ENCODE measurements around the gene SSX2IP.
"Not testable (repeated sequence)": the region's sequence is repeated elsewhere in the genome, so short reads cannot be mapped to it uniquely, and the experiment has no call there.

Gene SSX2IP

DNA sequence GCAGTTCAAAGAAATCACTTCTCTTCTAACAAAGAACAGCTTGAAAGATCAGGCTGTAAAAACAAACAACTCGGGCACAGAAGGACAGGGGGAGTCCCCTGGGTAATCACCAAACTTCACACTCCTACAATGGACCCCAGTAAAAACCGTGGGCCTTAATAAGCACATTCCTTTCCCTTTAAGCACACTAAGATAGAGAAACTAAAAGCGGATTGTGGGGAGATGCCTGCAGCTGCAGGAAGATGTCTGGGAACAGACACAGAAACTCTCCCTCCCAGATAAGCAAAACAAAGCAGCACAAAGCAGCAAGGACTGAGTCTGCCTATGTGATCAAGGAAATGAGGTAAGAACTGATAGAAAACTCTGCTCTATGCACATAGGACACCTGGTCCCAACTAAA, 78.5 kb downstream of the SSX2IP start:
- H3K27me3 ChIP-seq (ENCODE audit: insufficient read depth, low read length), result no peaks in the 10 kb centered on the region
- H3K27ac ChIP-seq (ENCODE audit: low read length), result no peak overlapping the region
- H3K9me3 ChIP-seq (ENCODE audit: insufficient read depth, low read depth, low read length), result peaks cover 25% of the 10 kb centered on the region
- 0 out of 2 replicates have a peak, but pooled peaks cover 4% of the 10 kb centered on the region for H3K4me1 ChIP-seq (ENCODE audit: insufficient read depth, low read length)
- H3K4me3 ChIP-seq (ENCODE audit: low read length), result no peak overlapping the region
- no peaks in the 10 kb centered on the region for H3K36me3 ChIP-seq (ENCODE audit: insufficient read depth, low read depth, low read length)
- H3K9ac ChIP-seq (ENCODE audit: low read depth, low read length), result no peak overlapping the region

- H3K27ac ChIP-seq (ENCODE audit: low read length), result no peak overlapping the region
- 0 out of 2 replicates have a peak, but pooled peaks cover 4% of the 10 kb centered on the region for H3K4me1 ChIP-seq (ENCODE audit: insufficient read depth, low read length)
- H3K4me3 ChIP-seq (ENCODE audit: low read length), result no peak overlapping the region
- H3K27me3 ChIP-seq (ENCODE audit: insufficient read depth, low read length), result no peaks in the 10 kb centered on the region
- H3K9me3 ChIP-seq (ENCODE audit: insufficient read depth, low read depth, low read length), result peaks cover 31% of the 10 kb centered on the region
- no peaks in the 10 kb centered on the region for H3K36me3 ChIP-seq (ENCODE audit: insufficient read depth, low read depth, low read length)
- H3K9ac ChIP-seq (ENCODE audit: low read depth, low read length), result no peak overlapping the region
Measured at GRCh38 chr1:84611091-84611490, 79.2 kb downstream of the SSX2IP start.

- H3K9me3 ChIP-seq (ENCODE audit: insufficient read depth, low read depth, low read length), result peaks cover 32% of the 10 kb centered on the region
- no peak overlapping the region for H3K4me3 ChIP-seq (ENCODE audit: low read length)
- no peak overlapping the region for H3K27ac ChIP-seq (ENCODE audit: low read length)
- no peaks in the 10 kb centered on the region for H3K36me3 ChIP-seq (ENCODE audit: insufficient read depth, low read depth, low read length)
- no peak overlapping the region for H3K9ac ChIP-seq (ENCODE audit: low read depth, low read length)
- H3K4me1 ChIP-seq (ENCODE audit: insufficient read depth, low read length), result 0 out of 2 replicates have a peak, but pooled peaks cover 4% of the 10 kb centered on the region
- no peaks in the 10 kb centered on the region for H3K27me3 ChIP-seq (ENCODE audit: insufficient read depth, low read length)
Measured at GRCh38 chr1:84606977-84607376, 83.3 kb downstream of the SSX2IP start.

GRCh38 chr1:84605157-84605556, 85.1 kb downstream of the SSX2IP start:
- Histone ChIP-seq H3K9ac (ENCODE audit: low read depth, low read length) (no peak overlapping the region), H3K4me1 (ENCODE audit: insufficient read depth, low read length) (no peaks in the 10 kb centered on the region), H3K36me3 (ENCODE audit: insufficient read depth, low read depth, low read length) (no peaks in the 10 kb centered on the region), H3K27me3 (ENCODE audit: insufficient read depth, low read length) (no peaks in the 10 kb centered on the region), H3K9me3 (ENCODE audit: insufficient read depth, low read depth, low read length) (peaks cover 32% of the 10 kb centered on the region), H3K27ac (ENCODE audit: low read length) (no peak overlapping the region), H3K4me3 (ENCODE audit: low read length) (no peak overlapping the region)

DNA sequence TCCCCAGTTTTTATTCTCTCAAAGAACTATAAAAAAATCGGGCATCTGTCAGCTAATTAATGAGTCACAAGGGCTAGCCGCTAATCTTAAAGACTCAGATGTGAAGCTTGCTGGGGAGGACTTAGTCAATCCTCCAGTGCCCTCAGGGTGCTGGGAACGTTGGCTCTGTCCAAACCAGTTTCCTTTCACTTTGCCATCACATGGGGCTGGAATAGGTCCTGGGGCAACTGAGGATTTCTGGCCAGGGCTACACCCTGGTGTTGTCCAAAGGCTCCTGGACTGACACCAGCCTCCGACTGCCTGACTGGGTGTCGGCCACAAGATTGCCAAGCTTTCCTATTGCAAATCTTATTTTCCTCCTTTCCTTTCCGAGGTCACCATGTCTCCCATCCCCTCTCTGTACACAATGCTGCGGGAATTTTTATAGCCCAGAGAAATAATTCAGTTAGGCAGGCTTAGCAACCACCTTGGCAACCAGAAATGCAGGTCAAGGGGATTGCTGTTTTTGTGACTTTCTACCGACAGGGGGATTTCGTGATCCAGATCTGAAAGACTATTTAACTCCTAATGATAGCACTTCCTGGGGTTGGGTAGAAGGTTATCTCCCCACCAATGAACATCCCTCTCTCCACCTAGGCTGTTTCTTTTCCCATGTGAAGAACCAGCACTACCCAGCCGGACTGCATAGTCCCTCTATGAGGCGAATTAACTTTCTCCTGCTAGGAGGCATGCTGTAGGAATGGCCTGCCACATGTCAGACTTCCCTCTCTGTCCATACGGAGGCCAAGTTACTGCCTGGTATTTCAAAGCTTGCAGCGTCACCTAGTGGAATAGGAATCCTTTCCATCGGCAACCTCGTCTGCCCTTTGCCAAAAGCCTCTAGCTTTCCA, 86.1 kb downstream of the SSX2IP start:
- Histone ChIP-seq H3K27me3 (ENCODE audit: insufficient read depth, low read length) (no peaks in the 10 kb centered on the region), H3K9me3 (ENCODE audit: insufficient read depth, low read depth, low read length) (peaks cover 32% of the 10 kb centered on the region), H3K27ac (ENCODE audit: low read length) (no peak overlapping the region), H3K9ac (ENCODE audit: low read depth, low read length) (no peak overlapping the region), H3K4me1 (ENCODE audit: insufficient read depth, low read length) (no peaks in the 10 kb centered on the region), H3K36me3 (ENCODE audit: insufficient read depth, low read depth, low read length) (no peaks in the 10 kb centered on the region), H3K4me3 (ENCODE audit: low read length) (no peak overlapping the region)

- Histone ChIP-seq H3K27ac (ENCODE audit: low read length) (no peak overlapping the region), H3K4me1 (ENCODE audit: insufficient read depth, low read length) (peaks cover 2% of the 10 kb centered on the region; the same call in 1 of the 2 replicates), H3K9ac (ENCODE audit: low read depth, low read length) (no peak overlapping the region), H3K36me3 (ENCODE audit: insufficient read depth, low read depth, low read length) (no peaks in the 10 kb centered on the region), H3K4me3 (ENCODE audit: low read length) (no peak overlapping the region), H3K9me3 (ENCODE audit: insufficient read depth, low read depth, low read length) (peaks cover 32% of the 10 kb centered on the region), H3K27me3 (ENCODE audit: insufficient read depth, low read length) (no peaks in the 10 kb centered on the region)
Measured at GRCh38 chr1:84603223-84603622, 87.0 kb downstream of the SSX2IP start.

GRCh38 chr1:84600796-84601195, 89.5 kb downstream of the SSX2IP start:
- H3K36me3 ChIP-seq (ENCODE audit: insufficient read depth, low read depth, low read length), result no peaks in the 10 kb centered on the region
- H3K4me3 ChIP-seq (ENCODE audit: low read length), result no peak overlapping the region
- peaks cover 14% of the 10 kb centered on the region for H3K9me3 ChIP-seq (ENCODE audit: insufficient read depth, low read depth, low read length)
- no peaks in the 10 kb centered on the region for H3K27me3 ChIP-seq (ENCODE audit: insufficient read depth, low read length)
- no peak overlapping the region for H3K27ac ChIP-seq (ENCODE audit: low read length)
- H3K9ac ChIP-seq (ENCODE audit: low read depth, low read length), result no peak overlapping the region
- peaks cover 2% of the 10 kb centered on the region; the same call in 1 of the 2 replicates for H3K4me1 ChIP-seq (ENCODE audit: insufficient read depth, low read length)

GRCh38 chr1:84598846-84599741, 91.2 kb downstream of the SSX2IP start:
- peaks cover 2% of the 10 kb centered on the region; the same call in 1 of the 2 replicates for H3K4me1 ChIP-seq (ENCODE audit: insufficient read depth, low read length)
- H3K4me3 ChIP-seq (ENCODE audit: low read length), result no peak overlapping the region
- H3K9me3 ChIP-seq (ENCODE audit: insufficient read depth, low read depth, low read length), result no peaks in the 10 kb centered on the region
- H3K27me3 ChIP-seq (ENCODE audit: insufficient read depth, low read length), result no peaks in the 10 kb centered on the region
- H3K27ac ChIP-seq (ENCODE audit: low read length), result no peak overlapping the region
- no peak overlapping the region for H3K9ac ChIP-seq (ENCODE audit: low read depth, low read length)
- H3K36me3 ChIP-seq (ENCODE audit: insufficient read depth, low read depth, low read length), result no peaks in the 10 kb centered on the region

DNA sequence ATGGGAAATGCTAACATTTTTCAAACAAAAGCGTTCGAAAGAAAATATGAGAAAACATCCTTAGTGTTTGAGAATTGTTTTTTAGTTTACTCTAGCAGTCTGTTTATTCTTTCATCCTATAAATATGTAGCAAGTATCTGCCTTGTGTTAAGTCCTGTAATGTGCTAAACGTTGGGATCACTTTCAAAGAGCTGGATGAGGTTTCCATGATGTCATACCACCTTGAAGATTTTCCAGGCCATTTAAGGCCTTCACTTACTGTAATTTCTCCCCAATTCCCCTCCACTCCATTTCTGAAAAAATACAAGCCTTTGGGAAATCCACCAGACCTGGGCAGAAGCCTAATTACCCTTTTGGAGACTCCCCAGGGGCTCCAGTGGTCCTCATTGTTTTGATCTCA, 91.8 kb downstream of the SSX2IP start:
- H3K4me3 ChIP-seq (ENCODE audit: low read length), result no peak overlapping the region
- H3K27me3 ChIP-seq (ENCODE audit: insufficient read depth, low read length), result no peaks in the 10 kb centered on the region
- no peaks in the 10 kb centered on the region for H3K36me3 ChIP-seq (ENCODE audit: insufficient read depth, low read depth, low read length)
- no peak overlapping the region for H3K9ac ChIP-seq (ENCODE audit: low read depth, low read length)
- H3K9me3 ChIP-seq (ENCODE audit: insufficient read depth, low read depth, low read length), result no peaks in the 10 kb centered on the region
- peaks cover 2% of the 10 kb centered on the region; the same call in 1 of the 2 replicates for H3K4me1 ChIP-seq (ENCODE audit: insufficient read depth, low read length)
- H3K27ac ChIP-seq (ENCODE audit: low read length), result no peak overlapping the region

GRCh38 chr1:84597011-84597410, 93.2 kb downstream of the SSX2IP start:
- Histone ChIP-seq H3K4me3 (ENCODE audit: low read length) (no peak overlapping the region), H3K36me3 (ENCODE audit: insufficient read depth, low read depth, low read length) (no peaks in the 10 kb centered on the region), H3K27me3 (ENCODE audit: insufficient read depth, low read length) (no peaks in the 10 kb centered on the region), H3K4me1 (ENCODE audit: insufficient read depth, low read length) (peaks cover 2% of the 10 kb centered on the region; the same call in 1 of the 2 replicates), H3K9me3 (ENCODE audit: insufficient read depth, low read depth, low read length) (no peaks in the 10 kb centered on the region), H3K9ac (ENCODE audit: low read depth, low read length) (no peak overlapping the region), H3K27ac (ENCODE audit: low read length) (no peak overlapping the region)

DNA sequence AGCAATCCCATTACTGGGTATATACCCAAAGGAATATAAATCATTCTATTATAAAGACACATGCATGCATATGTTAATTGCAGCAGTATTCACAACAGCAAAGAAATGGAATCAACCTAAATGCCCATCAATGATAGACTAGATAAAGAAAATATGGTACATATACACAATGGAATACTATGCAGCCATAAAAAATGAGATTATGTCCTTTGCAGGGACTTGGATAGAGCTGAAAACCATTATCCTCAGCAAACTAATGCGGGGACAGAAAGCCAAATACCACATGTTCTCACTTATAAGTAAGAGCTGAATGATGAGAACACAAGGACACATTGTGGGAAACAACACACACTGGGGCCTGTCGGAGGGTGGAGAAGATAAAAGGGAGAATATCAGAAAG, 95.3 kb downstream of the SSX2IP start:
- H3K27me3 ChIP-seq (ENCODE audit: insufficient read depth, low read length); H3K27ac ChIP-seq (ENCODE audit: low read length); H3K4me3 ChIP-seq (ENCODE audit: low read length); H3K9ac ChIP-seq (ENCODE audit: low read depth, low read length); H3K4me1 ChIP-seq (ENCODE audit: insufficient read depth, low read length); H3K9me3 ChIP-seq (ENCODE audit: insufficient read depth, low read depth, low read length); H3K36me3 ChIP-seq (ENCODE audit: insufficient read depth, low read depth, low read length): not testable (repeated sequence)

Data from iPS-20b (cell line).